Measurements from ENCODE around the gene ABCC1. TPM values are rescaled to one million over a fixed set of nuclear protein-coding genes. Genes with fewer than 3 reads are reported as not detected.

The ABCC1 gene
- total RNA-seq, 1 experiment from 2014 or later, result 139 TPM

DNA sequence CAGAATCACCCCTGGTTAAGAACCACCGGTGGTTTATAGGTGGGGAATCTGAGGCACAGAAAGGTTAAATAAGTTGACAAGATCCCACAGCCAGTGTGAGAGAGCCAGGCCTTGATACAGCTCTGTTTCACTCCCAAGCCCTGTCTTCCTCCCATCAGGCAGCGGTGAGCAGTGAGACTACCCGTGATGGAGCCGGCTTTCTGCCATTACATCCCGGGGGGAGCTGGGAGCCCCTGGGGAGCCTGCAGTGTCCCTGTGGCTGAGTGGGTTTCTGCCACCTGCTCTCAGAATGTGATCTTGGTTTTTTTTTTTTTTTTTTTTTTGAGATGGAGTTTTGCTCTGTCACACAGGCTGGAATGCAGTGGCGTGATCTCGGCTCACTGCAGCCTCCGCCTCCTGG, 66.4 kb downstream of the ABCC1 start:
- Histone ChIP-seq H3K9me2 (ENCODE audit: insufficient read depth) (no peaks in the 10 kb centered on the region), H3K4me3 (no peak overlapping the region), H3K36me3 (ENCODE audit: low read depth) (peaks cover 41% of the 10 kb centered on the region), H3K79me2 (ENCODE audit: low read depth) (peaks cover 51% of the 10 kb centered on the region), H3K27me3 (ENCODE audit: insufficient read depth, low read depth) (no peaks in the 10 kb centered on the region), H3K4me1 (replicated peaks; ENCODE audit: insufficient read depth) (peaks cover 60% of the 10 kb centered on the region), H3K27ac (peak overlapping the region; percentile 27; the same call in 1 of the 2 replicates), H3K9me3 (ENCODE audit: insufficient read depth, low read depth) (no peaks in the 10 kb centered on the region), H4K20me1 (ENCODE audit: insufficient read depth) (no peaks in the 10 kb centered on the region), H3F3A (ENCODE audit: insufficient read depth, low read depth) (peaks cover 79% of the 10 kb centered on the region), H2AFZ (no peak overlapping the region), H3K4me2 (no peak overlapping the region)
- BruUV-seq (replicated peaks), result no TSS peak
- intact Hi-C loops (cut with micrococcal nuclease; ENCODE audit: unreplicated experiment), result loop anchor here (5.0 kb wide), 1 partner anchor 139 kb away; no protein-coding TSS in a partner anchor
- no peak for DNase-seq
- ChIA-PET POLR2A (ENCODE audit: unreplicated experiment) (no interaction called here), CTCF (interaction anchor here (0.6 kb wide), 1 partner anchor 59 kb away, joined by 5 read pairs; no protein-coding TSS in a partner anchor)
- TF ChIP-seq EZH2 (IDR thresholded peaks at IDR 0.05; ENCODE audit: low read depth), result no peak
- TF ChIP-seq, protein P1, sequence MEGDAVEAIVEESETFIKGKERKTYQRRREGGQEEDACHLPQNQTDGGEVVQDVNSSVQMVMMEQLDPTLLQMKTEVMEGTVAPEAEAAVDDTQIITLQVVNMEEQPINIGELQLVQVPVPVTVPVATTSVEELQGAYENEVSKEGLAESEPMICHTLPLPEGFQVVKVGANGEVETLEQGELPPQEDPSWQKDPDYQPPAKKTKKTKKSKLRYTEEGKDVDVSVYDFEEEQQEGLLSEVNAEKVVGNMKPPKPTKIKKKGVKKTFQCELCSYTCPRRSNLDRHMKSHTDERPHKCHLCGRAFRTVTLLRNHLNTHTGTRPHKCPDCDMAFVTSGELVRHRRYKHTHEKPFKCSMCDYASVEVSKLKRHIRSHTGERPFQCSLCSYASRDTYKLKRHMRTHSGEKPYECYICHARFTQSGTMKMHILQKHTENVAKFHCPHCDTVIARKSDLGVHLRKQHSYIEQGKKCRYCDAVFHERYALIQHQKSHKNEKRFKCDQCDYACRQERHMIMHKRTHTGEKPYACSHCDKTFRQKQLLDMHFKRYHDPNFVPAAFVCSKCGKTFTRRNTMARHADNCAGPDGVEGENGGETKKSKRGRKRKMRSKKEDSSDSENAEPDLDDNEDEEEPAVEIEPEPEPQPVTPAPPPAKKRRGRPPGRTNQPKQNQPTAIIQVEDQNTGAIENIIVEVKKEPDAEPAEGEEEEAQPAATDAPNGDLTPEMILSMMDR (conservative IDR thresholded peaks at IDR 0.05), result no peak

DNA sequence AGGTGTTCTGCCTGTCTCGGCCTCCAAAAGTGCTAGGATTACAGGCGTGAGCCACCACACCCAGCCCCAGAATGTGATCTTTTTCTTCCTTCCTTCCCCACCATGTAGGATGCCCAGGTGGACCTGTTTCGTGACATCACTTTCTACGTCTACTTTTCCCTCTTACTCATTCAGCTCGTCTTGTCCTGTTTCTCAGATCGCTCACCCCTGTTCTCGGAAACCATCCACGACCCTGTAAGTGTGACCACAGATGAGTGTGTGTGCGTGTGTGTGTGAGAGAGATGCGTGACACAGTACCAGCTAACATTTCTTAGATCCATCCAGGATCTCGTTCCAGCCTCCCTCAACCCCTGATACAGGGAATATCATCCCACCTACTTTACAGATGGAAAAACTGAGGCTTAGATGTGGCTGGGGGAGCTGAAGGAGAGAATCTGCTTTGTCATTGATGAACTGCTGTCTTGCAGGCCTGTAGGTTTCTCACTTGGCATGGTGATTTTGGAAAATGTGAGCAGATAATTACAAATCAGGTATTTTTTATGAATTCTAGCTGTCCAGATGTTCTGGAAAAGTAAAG, 67.1 kb downstream of the ABCC1 start:
- ChIA-PET CTCF (no interaction called here), POLR2A (ENCODE audit: unreplicated experiment) (no interaction called here)
- intact Hi-C loops (cut with micrococcal nuclease; ENCODE audit: unreplicated experiment), result loop anchor here (5.0 kb wide), 1 partner anchor 139 kb away; no protein-coding TSS in a partner anchor
- Histone ChIP-seq H3K9me2 (ENCODE audit: insufficient read depth) (no peaks in the 10 kb centered on the region), H3K4me2 (no peak overlapping the region), H2AFZ (no peak overlapping the region), H3K79me2 (ENCODE audit: low read depth) (peaks cover 57% of the 10 kb centered on the region), H3K4me3 (no peak overlapping the region), H3K36me3 (ENCODE audit: low read depth) (peaks cover 42% of the 10 kb centered on the region), H3K9me3 (ENCODE audit: insufficient read depth, low read depth) (no peaks in the 10 kb centered on the region), H3K27me3 (ENCODE audit: insufficient read depth, low read depth) (no peaks in the 10 kb centered on the region), H3K4me1 (replicated peaks; ENCODE audit: insufficient read depth) (peaks cover 66% of the 10 kb centered on the region), H3F3A (ENCODE audit: insufficient read depth, low read depth) (peaks cover 85% of the 10 kb centered on the region), H4K20me1 (ENCODE audit: insufficient read depth) (no peaks in the 10 kb centered on the region), H3K27ac (peak overlapping the region; percentile 81)
- DNase-seq, result no peak
- TF ChIP-seq, protein P1 (conservative IDR thresholded peaks at IDR 0.05), result no peak
- no peak for TF ChIP-seq EZH2 (IDR thresholded peaks at IDR 0.05; ENCODE audit: low read depth)
- BruUV-seq (replicated peaks), result no TSS peak

DNA sequence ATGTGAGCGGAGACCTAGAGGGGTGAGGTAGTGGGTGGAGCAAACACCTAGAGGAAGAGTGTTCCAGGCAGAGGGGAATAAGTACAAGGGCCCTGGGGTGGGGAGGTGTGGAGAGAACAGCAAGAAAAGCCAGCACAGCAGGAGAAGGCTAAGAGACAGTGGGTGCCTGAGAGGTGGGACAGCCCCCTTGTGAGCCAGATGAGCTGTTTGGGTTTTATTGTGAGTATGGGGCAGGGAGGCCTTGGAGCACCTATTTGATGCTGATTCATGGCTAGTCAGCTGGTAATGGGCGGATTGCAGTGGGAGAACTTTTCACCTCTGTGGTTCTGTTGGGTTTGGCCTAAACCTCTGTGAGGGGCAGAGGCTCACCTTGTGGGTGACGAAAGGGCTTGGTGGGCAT, 68.4 kb downstream of the ABCC1 start:
- H3K27ac ChIP-seq, result peak overlapping the region; percentile 81
- DNase-seq, result no peak

More for the DNA sequence above, 68.4 kb downstream of the ABCC1 start:
- peaks cover 42% of the 10 kb centered on the region for H3K36me3 ChIP-seq (ENCODE audit: low read depth)
- peaks cover 64% of the 10 kb centered on the region for H3K79me2 ChIP-seq (ENCODE audit: low read depth)
- H3F3A ChIP-seq (ENCODE audit: insufficient read depth, low read depth), result peaks cover 88% of the 10 kb centered on the region
- no peak overlapping the region for H2AFZ ChIP-seq
- peaks cover 77% of the 10 kb centered on the region for H3K4me1 ChIP-seq (replicated peaks; ENCODE audit: insufficient read depth)
- no TSS peak for BruUV-seq (replicated peaks)
- no peak for TF ChIP-seq EZH2 (IDR thresholded peaks at IDR 0.05; ENCODE audit: low read depth)
- TF ChIP-seq, protein P1 (conservative IDR thresholded peaks at IDR 0.05), result no peak
- intact Hi-C loops (cut with micrococcal nuclease; ENCODE audit: unreplicated experiment), result loop anchor here (5.0 kb wide), 1 partner anchor 141 kb away; no protein-coding TSS in a partner anchor
- no peaks in the 10 kb centered on the region for H3K9me2 ChIP-seq (ENCODE audit: insufficient read depth)
- no peak overlapping the region for H3K4me3 ChIP-seq
- no peaks in the 10 kb centered on the region for H4K20me1 ChIP-seq (ENCODE audit: insufficient read depth)
- ChIA-PET POLR2A (ENCODE audit: unreplicated experiment) (no interaction called here), CTCF (interaction anchor here (0.5 kb wide), 1 partner anchor 130 kb away, joined by 7 read pairs; no protein-coding TSS in a partner anchor)
- no peaks in the 10 kb centered on the region for H3K27me3 ChIP-seq (ENCODE audit: insufficient read depth, low read depth)
- no peak overlapping the region for H3K4me2 ChIP-seq
- H3K9me3 ChIP-seq (ENCODE audit: insufficient read depth, low read depth), result no peaks in the 10 kb centered on the region
